Smooth muscle cell (in vitro differentiated cells): ENCODE data around the gene HAUS8. TPM values are rescaled to one million over a fixed set of nuclear protein-coding genes. Genes with fewer than 3 reads are reported as not detected.
A peak's percentile ranks its signal among the peaks of the same experiment; 100 is the strongest.

Experiments used
- DNase-seq: peaks from one replicate; lab custom pipeline; 2025; ENCODE audit not compliant: unreplicated experiment; lab: John Stamatoyannopoulos, UW
- H2AFZ ChIP-seq: fragments of 200-600 bp; sonication (generic); 2 replicates; pipeline ENCODE4 v1.6.0; 2016; ENCODE audit warnings: antibody characterized with exemption, low read depth, mild to moderate bottlenecking
- H3F3A ChIP-seq: fragments of 200-600 bp; sonication (generic); 2 replicates; pipeline ENCODE4 v1.6.0; 2017; ENCODE audit warnings: antibody characterized with exemption, low read depth
- H3K27ac ChIP-seq: fragments of 200-600 bp; sonication (generic); 2 replicates; pipeline ENCODE4 v1.5.1; 2016; ENCODE audit warnings: low read depth, mild to moderate bottlenecking
- H3K27me3 ChIP-seq: fragments of 200-600 bp; sonication (generic); 2 replicates; pipeline ENCODE4 v1.6.1; 2016; ENCODE audit warnings: low read depth, mild to moderate bottlenecking
- H3K36me3 ChIP-seq: fragments of 200-600 bp; sonication (generic); 2 replicates; pipeline ENCODE4 v1.5.1; 2016; ENCODE audit warnings: low read depth
- H3K4me1 ChIP-seq: fragments of 200-600 bp; sonication (generic); 2 replicates; pipeline ENCODE4 v1.5.1; 2016; ENCODE audit warnings: low read depth
- H3K4me2 ChIP-seq: fragments of 200-600 bp; sonication (generic); 2 replicates; pipeline ENCODE4 v1.6.0; 2016; ENCODE audit warnings: mild to moderate bottlenecking
- H3K4me3 ChIP-seq: fragments of 200-600 bp; sonication (generic); 2 replicates; pipeline ENCODE4 v1.5.1; 2016; ENCODE audit warnings: mild to moderate bottlenecking
- H3K79me2 ChIP-seq: fragments of 200-600 bp; sonication (generic); 2 replicates; pipeline ENCODE4 v1.6.0; 2016; ENCODE audit warnings: low read depth, mild to moderate bottlenecking
- H3K9ac ChIP-seq: fragments of 200-600 bp; sonication (generic); 2 replicates; pipeline ENCODE4 v1.6.0; 2016; ENCODE audit warnings: low read depth
- H3K9me3 ChIP-seq: fragments of 200-600 bp; sonication (generic); replicated peaks from 2 replicates; pipeline ENCODE4 v1.5.1; 2016; ENCODE audit warnings: low read depth
- H4K20me1 ChIP-seq: fragments of 200-600 bp; sonication (generic); 2 replicates; pipeline ENCODE4 v1.6.0; 2016; ENCODE audit warnings: low read depth
- WGBS: methylation state at CpG from one replicate; pipeline ENCODE4 v1.1.7; 2016; ENCODE audit warnings: low lambda C conversion rate; 5-methylcytosine and 5-hydroxymethylcytosine counted together
- polyA plus RNA-seq: library from polyadenylated mRNA; unstranded; fragments of >200 nt; fragmentation: Nextera tagmentation; extraction: Ambion mirVana; gene quantifications from 2 replicates; pipeline ENCODE4 v1.2.1, GENCODE V29; 2016
- total RNA-seq: library from RNA; depleted of rRNA; stranded (reverse); fragments of >200 nt; gene quantifications from 2 replicates; pipeline ENCODE4 v1.2.3, GENCODE V29; 2014
- TF ChIP-seq, protein P1 (sequence below): fragments of 200-600 bp; sonication (generic); IDR thresholded peaks from 2 replicates; pipeline ENCODE4 v1.5.1; 2017; ENCODE audit warnings: borderline replicate concordance, mild to moderate bottlenecking, antibody characterized with exemption; ENCODE audit not compliant: insufficient read depth, poor library complexity, severe bottlenecking

HAUS8 gene
- total and polyA plus RNA-seq, 2 experiments from 2014 or later: 6.3 to 7.4 TPM

- H3K27me3 ChIP-seq: no peaks in the 10 kb centered on the region
- no peak overlapping the region for H2AFZ ChIP-seq
- H3K4me2 ChIP-seq: peak overlapping the region; percentile 86
- H3K4me3 ChIP-seq: peak overlapping the region; percentile 76
- 49% methylated on average over 18 of the region's 18 CpGs for WGBS
- DNase-seq: no peak
- H3K9ac ChIP-seq: peak overlapping the region; percentile 54
- peaks cover 25% of the 10 kb centered on the region for H3K4me1 ChIP-seq
- H3K9me3 ChIP-seq: no peaks in the 10 kb centered on the region
- H4K20me1 ChIP-seq: peaks cover 28% of the 10 kb centered on the region
- peaks cover 4% of the 10 kb centered on the region for H3F3A ChIP-seq
- peaks cover 47% of the 10 kb centered on the region for H3K79me2 ChIP-seq
- TF ChIP-seq, protein P1, sequence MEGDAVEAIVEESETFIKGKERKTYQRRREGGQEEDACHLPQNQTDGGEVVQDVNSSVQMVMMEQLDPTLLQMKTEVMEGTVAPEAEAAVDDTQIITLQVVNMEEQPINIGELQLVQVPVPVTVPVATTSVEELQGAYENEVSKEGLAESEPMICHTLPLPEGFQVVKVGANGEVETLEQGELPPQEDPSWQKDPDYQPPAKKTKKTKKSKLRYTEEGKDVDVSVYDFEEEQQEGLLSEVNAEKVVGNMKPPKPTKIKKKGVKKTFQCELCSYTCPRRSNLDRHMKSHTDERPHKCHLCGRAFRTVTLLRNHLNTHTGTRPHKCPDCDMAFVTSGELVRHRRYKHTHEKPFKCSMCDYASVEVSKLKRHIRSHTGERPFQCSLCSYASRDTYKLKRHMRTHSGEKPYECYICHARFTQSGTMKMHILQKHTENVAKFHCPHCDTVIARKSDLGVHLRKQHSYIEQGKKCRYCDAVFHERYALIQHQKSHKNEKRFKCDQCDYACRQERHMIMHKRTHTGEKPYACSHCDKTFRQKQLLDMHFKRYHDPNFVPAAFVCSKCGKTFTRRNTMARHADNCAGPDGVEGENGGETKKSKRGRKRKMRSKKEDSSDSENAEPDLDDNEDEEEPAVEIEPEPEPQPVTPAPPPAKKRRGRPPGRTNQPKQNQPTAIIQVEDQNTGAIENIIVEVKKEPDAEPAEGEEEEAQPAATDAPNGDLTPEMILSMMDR: no peak
- no peaks in the 10 kb centered on the region for H3K36me3 ChIP-seq
- H3K27ac ChIP-seq: no peak overlapping the region
Measured at GRCh38 chr19:17073869-17074633, 1.2 kb downstream of the HAUS8 start.

DNA sequence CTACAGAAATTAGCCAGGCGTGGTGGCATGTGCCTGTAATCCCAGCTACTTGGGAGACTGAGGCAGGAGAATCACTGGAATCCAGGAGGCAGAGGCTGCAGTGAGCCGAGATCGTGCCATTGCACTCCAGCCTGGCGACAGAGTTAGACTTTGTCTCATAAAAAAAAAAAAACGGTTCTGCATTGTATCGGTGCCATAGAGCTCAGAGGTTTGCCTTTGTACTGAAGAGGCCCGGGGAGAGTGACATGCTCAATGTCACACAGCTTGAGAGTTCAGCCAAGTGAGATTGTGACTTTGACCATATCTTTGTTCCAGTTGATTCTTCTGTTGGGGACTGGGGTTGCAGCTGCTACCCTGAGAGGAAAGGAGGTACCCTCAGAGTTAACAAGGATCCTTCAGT, 4.3 kb downstream of the HAUS8 start:
- Histone ChIP-seq H3K27me3 (no peaks in the 10 kb centered on the region), H3K4me1 (peaks cover 8% of the 10 kb centered on the region), H3F3A (no peaks in the 10 kb centered on the region), H3K27ac (no peak overlapping the region), H3K36me3 (no peaks in the 10 kb centered on the region), H3K79me2 (peaks cover 16% of the 10 kb centered on the region), H3K4me2 (no peak overlapping the region), H3K4me3 (no peak overlapping the region), H4K20me1 (no peaks in the 10 kb centered on the region), H3K9me3 (no peaks in the 10 kb centered on the region), H2AFZ (no peak overlapping the region), H3K9ac (no peak overlapping the region)
- no peak for DNase-seq
- TF ChIP-seq, protein P1: no peak
- WGBS: 97% methylated on average over 7 of the region's 7 CpGs

DNA sequence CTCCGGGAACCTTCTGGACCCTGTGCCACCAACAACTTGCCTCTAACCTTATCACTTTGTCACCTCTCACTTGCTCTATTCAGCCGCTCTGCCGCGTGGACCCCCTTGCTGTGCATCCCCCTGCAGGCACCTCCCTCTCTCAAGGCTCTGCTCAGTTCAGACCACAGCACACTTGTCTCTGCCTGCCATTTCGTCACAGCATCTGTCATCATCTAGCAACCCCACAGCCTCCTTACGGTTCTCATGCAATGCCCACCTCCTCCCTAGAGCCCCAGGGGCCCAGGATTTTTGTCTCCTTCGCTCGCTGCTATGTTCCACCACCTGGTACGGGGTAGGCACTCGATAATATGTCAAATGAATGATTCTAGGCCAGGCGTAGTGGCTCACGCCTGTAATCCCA, 4.8 kb downstream of the HAUS8 start:
- no peak for DNase-seq
- no peak overlapping the region for H3K27ac ChIP-seq
- no peaks in the 10 kb centered on the region for H3K36me3 ChIP-seq
- no peak overlapping the region for H3K4me2 ChIP-seq
- H4K20me1 ChIP-seq: no peaks in the 10 kb centered on the region
- H3K79me2 ChIP-seq: peaks cover 13% of the 10 kb centered on the region
- H3K9ac ChIP-seq: no peak overlapping the region
- no peak overlapping the region for H3K4me3 ChIP-seq
- no peaks in the 10 kb centered on the region for H3F3A ChIP-seq
- no peaks in the 10 kb centered on the region for H3K9me3 ChIP-seq
- peaks cover 8% of the 10 kb centered on the region for H3K4me1 ChIP-seq
- H2AFZ ChIP-seq: no peak overlapping the region
- TF ChIP-seq, protein P1: no peak
- H3K27me3 ChIP-seq: no peaks in the 10 kb centered on the region
- 96% methylated on average over 12 of the region's 12 CpGs for WGBS

- H4K20me1 ChIP-seq: no peaks in the 10 kb centered on the region
- no peak overlapping the region for H3K4me2 ChIP-seq
- no peaks in the 10 kb centered on the region for H3F3A ChIP-seq
- peaks cover 4% of the 10 kb centered on the region for H3K4me1 ChIP-seq
- H3K4me3 ChIP-seq: no peak overlapping the region
- TF ChIP-seq, protein P1: no peak
- no peaks in the 10 kb centered on the region for H3K9me3 ChIP-seq
- H3K9ac ChIP-seq: no peak overlapping the region
- no peak overlapping the region for H2AFZ ChIP-seq
- DNase-seq: no peak
- H3K36me3 ChIP-seq: no peaks in the 10 kb centered on the region
- H3K79me2 ChIP-seq: peaks cover 7% of the 10 kb centered on the region
- no peak overlapping the region for H3K27ac ChIP-seq
- WGBS: 91% methylated on average over 9 of the region's 9 CpGs
- H3K27me3 ChIP-seq: no peaks in the 10 kb centered on the region
Measured at GRCh38 chr19:17069193-17069592, 6.1 kb downstream of the HAUS8 start.
